WERI-Rb-1 (cell line): Measurements from ENCODE around the gene DUS4L.

Experiments
- DNase-seq: peaks from one replicate; pipeline ENCODE4 v3.0.0-alpha.2; 2020
- H3K27ac ChIP-seq: fragments of 250-450 bp; sonication (Bioruptor Pico); 2 replicates; pipeline ENCODE4 v1.5.1; 2020; ENCODE audit warnings: mild to moderate bottlenecking, moderate library complexity
- H3K27me3 ChIP-seq: fragments of 250-450 bp; sonication (Bioruptor Pico); 2 replicates; pipeline ENCODE4 v1.5.1; 2021; ENCODE audit warnings: mild to moderate bottlenecking, low read depth, moderate library complexity; ENCODE audit not compliant: insufficient read depth, severe bottlenecking
- H3K36me3 ChIP-seq: fragments of 250-450 bp; sonication (Bioruptor Pico); 2 replicates; pipeline ENCODE4 v1.5.1; 2020; ENCODE audit warnings: mild to moderate bottlenecking, moderate library complexity
- H3K4me3 ChIP-seq: 2 replicates; pipeline ENCODE4 v1.5.1; 2011; ENCODE audit warnings: low read depth, mild to moderate bottlenecking, control low read depth, low read length
- H3K9me3 ChIP-seq: fragments of 250-450 bp; sonication (Bioruptor Pico); 2 replicates; pipeline ENCODE4 v1.5.1; 2021; ENCODE audit warnings: mild to moderate bottlenecking, moderate library complexity; ENCODE audit not compliant: severe bottlenecking
- CTCF ChIP-seq: IDR thresholded peaks from 2 replicates; pipeline ENCODE4 v1.5.1; 2011; ENCODE audit warnings: low read depth, mild to moderate bottlenecking, control low read depth, inconsistent platforms, low read length

Gene DUS4L

GRCh38 chr7:107622894-107623293 lies 59.1 kb downstream of the DUS4L start:
- TF ChIP-seq CTCF = no peak
- no peak overlapping the region for H3K4me3 ChIP-seq
- H3K9me3 ChIP-seq = peaks cover 3% of the 10 kb centered on the region
- no peaks in the 10 kb centered on the region for H3K27me3 ChIP-seq
- no peak overlapping the region for H3K27ac ChIP-seq
- no peak for DNase-seq
- no peaks in the 10 kb centered on the region; the same call in 1 of the 2 replicates for H3K36me3 ChIP-seq

DNA sequence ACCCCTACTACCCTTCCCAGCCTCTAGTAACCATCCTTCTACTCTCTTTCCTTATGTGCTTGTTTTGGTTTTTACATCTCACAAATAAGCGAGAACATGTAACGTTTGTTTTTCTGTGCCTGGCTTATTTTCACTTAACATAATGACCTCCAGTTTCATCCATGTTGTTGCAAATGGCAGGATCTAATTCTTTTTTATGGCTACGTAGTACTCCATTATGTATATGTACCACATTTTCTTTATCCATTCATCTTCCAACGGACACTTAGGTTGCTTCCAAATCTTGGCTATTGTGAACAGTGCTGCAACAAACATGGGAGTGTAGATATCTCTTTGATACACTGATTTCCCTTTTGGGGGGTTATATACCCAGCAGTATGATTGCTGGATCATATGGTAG lies 63.2 kb downstream of the DUS4L start:
- Histone ChIP-seq H3K27me3 (no peaks in the 10 kb centered on the region), H3K36me3 (no peaks in the 10 kb centered on the region), H3K27ac (no peak overlapping the region), H3K9me3 (peaks cover 3% of the 10 kb centered on the region), H3K4me3 (no peak overlapping the region)
- TF ChIP-seq CTCF = no peak
- no peak for DNase-seq
